WI38 (cell line): ENCODE data around the gene REPS2.

Source experiments
- H3K4me3 ChIP-seq: 2 replicates; pipeline ENCODE4 v1.5.1; 2011; ENCODE audit warnings: low read depth, mild to moderate bottlenecking, control low read depth, low read length
- CTCF ChIP-seq: IDR thresholded peaks from 2 replicates; pipeline ENCODE4 v1.5.1; 2012; ENCODE audit warnings: low read depth, mild to moderate bottlenecking, control low read depth, low read length

The REPS2 gene

DNA sequence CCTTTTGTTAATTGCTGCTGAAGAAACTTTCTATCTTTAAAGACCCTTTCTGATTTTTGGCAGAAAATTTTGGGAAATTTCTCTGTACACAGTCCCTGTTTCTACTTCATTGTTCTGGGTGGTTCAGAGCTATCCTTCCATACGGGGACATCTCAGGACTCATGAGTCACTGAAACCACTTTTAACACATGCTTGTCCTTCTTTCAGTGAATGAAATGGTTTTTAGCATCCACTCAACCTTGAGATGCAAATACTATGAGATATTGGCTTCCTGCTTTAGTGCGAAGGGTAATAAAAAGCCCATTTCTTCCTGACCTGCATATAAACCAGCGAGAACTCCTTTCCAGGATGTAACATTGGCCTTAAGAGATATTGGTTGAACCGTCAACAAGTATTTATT, 158.0 kb downstream of the REPS2 start:
- no peak for TF ChIP-seq CTCF
- no peak overlapping the region for H3K4me3 ChIP-seq

- H3K4me3 ChIP-seq, result no peak overlapping the region
- no peak for TF ChIP-seq CTCF
Measured at GRCh38 chrX:17120816-17121215, 174.4 kb downstream of the REPS2 start.

DNA sequence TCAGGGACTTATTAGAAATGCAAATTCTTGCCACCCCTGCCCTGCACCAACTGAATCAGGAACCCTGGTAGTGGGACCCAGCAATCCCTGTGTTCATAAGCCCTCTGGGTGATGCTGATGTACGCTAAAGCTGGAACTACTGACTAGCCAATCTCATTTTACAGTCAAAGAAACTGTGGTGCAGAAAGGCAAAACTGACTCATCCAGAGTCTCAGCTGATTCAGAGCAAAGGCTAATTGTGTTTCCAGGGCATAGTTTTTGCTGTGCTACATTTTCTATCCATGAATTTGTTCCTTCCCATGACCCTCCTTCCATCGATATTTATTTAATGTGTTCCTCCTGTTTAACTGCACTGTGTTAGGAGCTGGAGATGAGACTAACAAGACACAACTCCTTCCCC, 207.5 kb downstream of the REPS2 start:
- no peak for TF ChIP-seq CTCF
- H3K4me3 ChIP-seq, result no peak overlapping the region

GRCh38 chrX:17160975-17161374, 214.5 kb downstream of the REPS2 start:
- H3K4me3 ChIP-seq, result no peak overlapping the region
- no peak for TF ChIP-seq CTCF

GRCh38 chrX:17161991-17162390, 215.5 kb downstream of the REPS2 start:
- H3K4me3 ChIP-seq, result no peak overlapping the region
- no peak for TF ChIP-seq CTCF

GRCh38 chrX:17164079-17164478, 217.6 kb downstream of the REPS2 start:
- H3K4me3 ChIP-seq, result no peak overlapping the region
- no peak for TF ChIP-seq CTCF

GRCh38 chrX:17164941-17165340, 218.5 kb downstream of the REPS2 start:
- no peak for TF ChIP-seq CTCF
- H3K4me3 ChIP-seq, result no peak overlapping the region
